ENCODE data around the gene PYROXD2. TPM values are rescaled to one million over a fixed set of nuclear protein-coding genes. Genes with fewer than 3 reads are reported as not detected.

PYROXD2 gene
- total and polyA plus RNA-seq, 2 of the 13 experiments (the other 11 are each of a cell fraction or from before 2014, with no cell fraction given) = 2.0 to 6.2 TPM

DNA sequence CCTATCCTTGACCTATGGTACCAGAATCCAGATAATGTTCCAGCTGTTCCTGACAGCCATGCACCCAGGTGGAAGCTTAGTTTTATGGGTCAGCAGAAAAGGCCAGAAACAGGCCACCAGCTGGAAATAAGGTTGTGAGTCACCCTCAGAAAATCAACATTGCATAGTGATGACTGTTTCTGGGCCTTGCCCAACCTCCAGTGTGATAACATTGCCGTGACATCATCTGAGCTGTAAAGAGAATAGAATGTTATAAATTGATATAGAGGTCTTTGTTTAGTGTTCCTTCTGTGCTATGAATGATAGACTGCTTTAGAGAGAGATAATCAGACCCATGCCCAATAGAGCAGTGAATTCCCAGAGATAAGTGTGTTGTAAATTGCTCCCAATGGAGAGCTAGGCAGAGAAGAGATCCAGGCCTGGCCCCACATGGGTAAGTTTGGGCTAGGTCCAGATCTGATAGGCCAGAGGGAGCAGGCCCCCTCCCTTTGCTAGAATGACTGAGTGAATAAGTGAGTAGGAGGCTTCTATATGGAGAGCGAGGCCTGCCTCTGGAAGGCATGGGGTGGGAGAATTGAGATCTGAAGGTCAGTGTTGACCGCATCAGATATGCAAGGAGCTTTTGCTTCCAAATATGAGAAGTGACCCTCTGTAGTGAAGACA, 46.0 kb upstream of the PYROXD2 start (continued):
- 0 out of 4 replicates have a peak, but pooled peaks of 1 of the 2 experiments have one; percentile 57 for TF ChIP-seq KLF16 (CRISPR knock-in tag; IDR thresholded peaks at IDR 0.05)
- TF ChIP-seq ZNF782 (CRISPR knock-in tag; IDR thresholded peaks at IDR 0.05; ENCODE audit: borderline replicate concordance) = no peak
- TF ChIP-seq ZFP62 (CRISPR knock-in tag; IDR thresholded peaks at IDR 0.05) = no peak
- TF ChIP-seq FOXA1 (IDR thresholded peaks at IDR 0.05) = no peak
- TF ChIP-seq FOXA1 (CRISPR knock-in tag; IDR thresholded peaks at IDR 0.05) = peak; percentile 79
- TF ChIP-seq CCDC6 (CRISPR knock-in tag; IDR thresholded peaks at IDR 0.05) = no peak
- TF ChIP-seq, protein P1, sequence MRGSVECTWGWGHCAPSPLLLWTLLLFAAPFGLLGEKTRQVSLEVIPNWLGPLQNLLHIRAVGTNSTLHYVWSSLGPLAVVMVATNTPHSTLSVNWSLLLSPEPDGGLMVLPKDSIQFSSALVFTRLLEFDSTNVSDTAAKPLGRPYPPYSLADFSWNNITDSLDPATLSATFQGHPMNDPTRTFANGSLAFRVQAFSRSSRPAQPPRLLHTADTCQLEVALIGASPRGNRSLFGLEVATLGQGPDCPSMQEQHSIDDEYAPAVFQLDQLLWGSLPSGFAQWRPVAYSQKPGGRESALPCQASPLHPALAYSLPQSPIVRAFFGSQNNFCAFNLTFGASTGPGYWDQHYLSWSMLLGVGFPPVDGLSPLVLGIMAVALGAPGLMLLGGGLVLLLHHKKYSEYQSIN (CRISPR knock-in tag; IDR thresholded peaks at IDR 0.05; ENCODE audit: borderline replicate concordance) = no peak
- TF ChIP-seq ZEB1 (IDR thresholded peaks at IDR 0.05; ENCODE audit: insufficient replicate concordance, low read depth) = no peak
- TF ChIP-seq, protein P2, sequence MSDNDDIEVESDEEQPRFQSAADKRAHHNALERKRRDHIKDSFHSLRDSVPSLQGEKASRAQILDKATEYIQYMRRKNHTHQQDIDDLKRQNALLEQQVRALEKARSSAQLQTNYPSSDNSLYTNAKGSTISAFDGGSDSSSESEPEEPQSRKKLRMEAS (IDR thresholded peaks at IDR 0.05) = no peak
- peak in 1 of 2 experiments; percentile 60; a peak in 1 of 4 replicates for TF ChIP-seq EP300 (IDR thresholded peaks at IDR 0.05; ENCODE audit: low read depth in 2 of 2, low read length in 2 of 2)
- 0 out of 2 replicates have a peak, but pooled peaks have one; percentile 23 for TF ChIP-seq EP300 (CRISPR knock-in tag; IDR thresholded peaks at IDR 0.05; ENCODE audit: borderline replicate concordance)
- no peak for TF ChIP-seq MIER2 (CRISPR knock-in tag; IDR thresholded peaks at IDR 0.05)
- TF ChIP-seq NR2F1 (CRISPR knock-in tag; IDR thresholded peaks at IDR 0.05) = peak; percentile 43 to 86; a peak in 3 of 4 replicates
- TF ChIP-seq ZNF101 (CRISPR knock-in tag; IDR thresholded peaks at IDR 0.05; ENCODE audit: borderline replicate concordance, low read depth) = no peak
- TF ChIP-seq HNRNPH1 (optimal IDR thresholded peaks at IDR 0.05; ENCODE audit: low read depth, low read length) = no peak
- TF ChIP-seq REXO4 (CRISPR knock-in tag; IDR thresholded peaks at IDR 0.05; ENCODE audit: borderline replicate concordance) = no peak
- TF ChIP-seq ZBTB21 (CRISPR knock-in tag; IDR thresholded peaks at IDR 0.05) = peak; percentile 88
- no peak for TF ChIP-seq MAFG (CRISPR knock-in tag; IDR thresholded peaks at IDR 0.05)
- TF ChIP-seq, protein P3, sequence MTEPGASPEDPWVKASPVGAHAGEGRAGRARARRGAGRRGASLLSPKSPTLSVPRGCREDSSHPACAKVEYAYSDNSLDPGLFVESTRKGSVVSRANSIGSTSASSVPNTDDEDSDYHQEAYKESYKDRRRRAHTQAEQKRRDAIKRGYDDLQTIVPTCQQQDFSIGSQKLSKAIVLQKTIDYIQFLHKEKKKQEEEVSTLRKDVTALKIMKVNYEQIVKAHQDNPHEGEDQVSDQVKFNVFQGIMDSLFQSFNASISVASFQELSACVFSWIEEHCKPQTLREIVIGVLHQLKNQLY (CRISPR knock-in tag; IDR thresholded peaks at IDR 0.05) = no peak
- TF ChIP-seq IRX3 (CRISPR knock-in tag; IDR thresholded peaks at IDR 0.05; ENCODE audit: borderline replicate concordance, low read depth) = no peak
- TF ChIP-seq, protein P4, sequence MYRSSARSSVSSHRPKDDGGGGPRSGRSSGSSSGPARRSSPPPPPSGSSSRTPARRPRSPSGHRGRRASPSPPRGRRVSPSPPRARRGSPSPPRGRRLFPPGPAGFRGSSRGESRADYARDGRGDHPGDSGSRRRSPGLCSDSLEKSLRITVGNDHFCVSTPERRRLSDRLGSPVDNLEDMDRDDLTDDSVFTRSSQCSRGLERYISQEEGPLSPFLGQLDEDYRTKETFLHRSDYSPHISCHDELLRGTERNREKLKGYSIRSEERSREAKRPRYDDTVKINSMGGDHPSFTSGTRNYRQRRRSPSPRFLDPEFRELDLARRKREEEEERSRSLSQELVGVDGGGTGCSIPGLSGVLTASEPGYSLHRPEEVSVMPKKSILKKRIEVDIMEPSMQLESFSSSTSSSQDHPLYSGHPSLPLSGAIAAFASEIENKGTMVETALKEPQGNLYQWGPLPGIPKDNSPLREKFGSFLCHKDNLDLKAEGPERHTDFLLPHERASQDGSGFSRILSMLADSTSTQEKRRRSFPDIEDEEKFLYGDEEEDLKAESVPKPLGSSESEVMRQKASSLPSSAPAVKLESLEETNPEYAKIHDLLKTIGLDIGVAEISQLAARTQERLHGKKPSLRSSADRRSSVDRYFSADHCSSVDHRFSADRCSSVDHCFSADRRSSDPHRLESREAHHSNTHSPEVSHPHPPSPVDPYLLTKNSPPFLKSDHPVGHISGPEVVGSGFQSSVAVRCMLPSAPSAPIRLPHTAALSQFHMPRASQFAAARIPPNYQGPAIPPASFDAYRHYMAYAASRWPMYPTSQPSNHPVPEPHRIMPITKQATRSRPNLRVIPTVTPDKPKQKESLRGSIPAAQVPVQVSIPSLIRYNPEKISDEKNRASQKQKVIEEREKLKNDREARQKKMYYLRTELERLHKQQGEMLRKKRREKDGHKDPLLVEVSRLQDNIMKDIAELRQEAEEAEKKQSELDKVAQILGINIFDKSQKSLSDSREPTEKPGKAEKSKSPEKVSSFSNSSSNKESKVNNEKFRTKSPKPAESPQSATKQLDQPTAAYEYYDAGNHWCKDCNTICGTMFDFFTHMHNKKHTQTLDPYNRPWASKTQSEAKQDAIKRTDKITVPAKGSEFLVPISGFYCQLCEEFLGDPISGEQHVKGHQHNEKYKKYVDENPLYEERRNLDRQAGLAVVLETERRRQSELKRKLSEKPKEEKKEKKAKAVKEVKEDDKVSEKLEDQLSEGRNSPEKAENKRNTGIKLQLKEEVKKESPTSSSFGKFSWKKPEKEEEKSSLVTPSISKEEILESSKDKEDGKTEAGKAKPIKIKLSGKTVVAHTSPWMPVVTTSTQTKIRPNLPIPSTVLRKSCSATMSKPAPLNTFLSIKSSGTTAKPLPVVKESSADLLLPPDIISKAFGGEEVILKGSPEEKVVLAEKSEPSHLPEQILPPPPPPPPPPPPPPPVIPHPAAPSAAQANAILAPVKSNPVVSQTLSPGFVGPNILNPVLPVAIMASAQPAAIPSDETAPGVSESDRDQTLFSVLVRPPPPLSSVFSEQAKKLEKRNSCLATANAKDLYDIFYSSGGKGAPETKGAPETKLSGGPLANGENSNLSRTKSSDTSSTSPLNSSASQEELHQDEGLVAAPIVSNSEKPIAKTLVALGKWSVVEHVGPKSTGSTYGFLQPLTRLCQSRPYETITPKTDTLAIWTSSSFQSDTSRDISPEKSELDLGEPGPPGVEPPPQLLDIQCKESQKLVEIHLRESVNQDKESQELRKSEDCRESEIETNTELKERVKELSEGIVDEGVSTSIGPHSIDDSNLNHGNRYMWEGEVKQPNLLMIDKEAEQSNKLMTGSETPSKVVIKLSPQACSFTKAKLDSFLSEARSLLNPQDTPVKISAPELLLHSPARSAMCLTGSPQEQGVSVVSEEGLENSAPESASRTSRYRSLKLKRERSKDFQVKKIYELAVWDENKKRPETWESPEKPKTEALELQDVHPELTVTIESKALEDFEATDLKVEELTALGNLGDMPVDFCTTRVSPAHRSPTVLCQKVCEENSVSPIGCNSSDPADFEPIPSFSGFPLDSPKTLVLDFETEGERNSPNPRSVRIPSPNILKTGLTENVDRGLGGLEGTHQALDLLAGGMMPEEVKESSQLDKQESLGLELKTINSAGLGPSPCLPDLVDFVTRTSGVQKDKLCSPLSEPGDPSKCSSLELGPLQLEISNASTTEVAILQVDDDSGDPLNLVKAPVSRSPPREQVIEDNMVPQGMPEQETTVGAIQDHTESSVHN (CRISPR knock-in tag; IDR thresholded peaks at IDR 0.05) = no peak
